ENCODE results near the gene ICAM1. TPM values are rescaled to one million over a fixed set of nuclear protein-coding genes. Genes with fewer than 3 reads are reported as not detected.

Gene ICAM1
- total RNA-seq, 1 experiment from 2014 or later: 136 TPM

DNA sequence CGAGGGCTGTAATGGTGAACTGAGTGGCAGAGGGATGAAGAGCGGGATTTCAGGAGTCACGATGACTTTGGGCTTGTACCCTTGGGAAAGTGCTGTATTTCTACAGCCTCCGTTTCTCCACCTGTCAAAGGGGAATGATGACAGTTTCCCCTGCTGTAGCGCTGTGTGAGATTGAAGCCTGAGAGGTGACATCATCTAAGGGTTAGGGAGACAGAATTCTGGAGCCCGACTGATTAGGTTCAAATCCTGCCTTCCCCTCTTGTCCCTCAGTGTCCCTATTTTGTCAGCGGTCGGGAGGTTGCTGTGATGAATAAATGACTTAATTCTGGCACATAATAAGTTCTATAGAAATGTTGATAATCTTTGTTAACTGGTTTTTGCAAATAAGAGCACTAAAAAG lies 18.2 kb upstream of the ICAM1 start:
- ATAC-seq: no peak
- ChIA-PET POLR2A (interaction anchor here (0.6 kb wide), 1 partner anchor 162 kb away, joined by 9 read pairs; no protein-coding TSS in a partner anchor), CTCF (interaction anchor here (0.6 kb wide), 1 partner anchor 69 kb away, joined by 12 read pairs; no protein-coding TSS in a partner anchor)
- H3K4me3 ChIP-seq (ENCODE audit: low read depth in 2 of 2, low read length in 2 of 2): peak overlapping the region; percentile 79 to 83
- no TSS peak for BruUV-seq (replicated peaks)
- TF ChIP-seq SIN3A (IDR thresholded peaks at IDR 0.05; ENCODE audit: borderline replicate concordance, insufficient read depth, low read depth, low read length): no peak
- TF ChIP-seq, protein P1, sequence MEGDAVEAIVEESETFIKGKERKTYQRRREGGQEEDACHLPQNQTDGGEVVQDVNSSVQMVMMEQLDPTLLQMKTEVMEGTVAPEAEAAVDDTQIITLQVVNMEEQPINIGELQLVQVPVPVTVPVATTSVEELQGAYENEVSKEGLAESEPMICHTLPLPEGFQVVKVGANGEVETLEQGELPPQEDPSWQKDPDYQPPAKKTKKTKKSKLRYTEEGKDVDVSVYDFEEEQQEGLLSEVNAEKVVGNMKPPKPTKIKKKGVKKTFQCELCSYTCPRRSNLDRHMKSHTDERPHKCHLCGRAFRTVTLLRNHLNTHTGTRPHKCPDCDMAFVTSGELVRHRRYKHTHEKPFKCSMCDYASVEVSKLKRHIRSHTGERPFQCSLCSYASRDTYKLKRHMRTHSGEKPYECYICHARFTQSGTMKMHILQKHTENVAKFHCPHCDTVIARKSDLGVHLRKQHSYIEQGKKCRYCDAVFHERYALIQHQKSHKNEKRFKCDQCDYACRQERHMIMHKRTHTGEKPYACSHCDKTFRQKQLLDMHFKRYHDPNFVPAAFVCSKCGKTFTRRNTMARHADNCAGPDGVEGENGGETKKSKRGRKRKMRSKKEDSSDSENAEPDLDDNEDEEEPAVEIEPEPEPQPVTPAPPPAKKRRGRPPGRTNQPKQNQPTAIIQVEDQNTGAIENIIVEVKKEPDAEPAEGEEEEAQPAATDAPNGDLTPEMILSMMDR (IDR thresholded peaks at IDR 0.05): no peak
- TF ChIP-seq, protein P2, sequence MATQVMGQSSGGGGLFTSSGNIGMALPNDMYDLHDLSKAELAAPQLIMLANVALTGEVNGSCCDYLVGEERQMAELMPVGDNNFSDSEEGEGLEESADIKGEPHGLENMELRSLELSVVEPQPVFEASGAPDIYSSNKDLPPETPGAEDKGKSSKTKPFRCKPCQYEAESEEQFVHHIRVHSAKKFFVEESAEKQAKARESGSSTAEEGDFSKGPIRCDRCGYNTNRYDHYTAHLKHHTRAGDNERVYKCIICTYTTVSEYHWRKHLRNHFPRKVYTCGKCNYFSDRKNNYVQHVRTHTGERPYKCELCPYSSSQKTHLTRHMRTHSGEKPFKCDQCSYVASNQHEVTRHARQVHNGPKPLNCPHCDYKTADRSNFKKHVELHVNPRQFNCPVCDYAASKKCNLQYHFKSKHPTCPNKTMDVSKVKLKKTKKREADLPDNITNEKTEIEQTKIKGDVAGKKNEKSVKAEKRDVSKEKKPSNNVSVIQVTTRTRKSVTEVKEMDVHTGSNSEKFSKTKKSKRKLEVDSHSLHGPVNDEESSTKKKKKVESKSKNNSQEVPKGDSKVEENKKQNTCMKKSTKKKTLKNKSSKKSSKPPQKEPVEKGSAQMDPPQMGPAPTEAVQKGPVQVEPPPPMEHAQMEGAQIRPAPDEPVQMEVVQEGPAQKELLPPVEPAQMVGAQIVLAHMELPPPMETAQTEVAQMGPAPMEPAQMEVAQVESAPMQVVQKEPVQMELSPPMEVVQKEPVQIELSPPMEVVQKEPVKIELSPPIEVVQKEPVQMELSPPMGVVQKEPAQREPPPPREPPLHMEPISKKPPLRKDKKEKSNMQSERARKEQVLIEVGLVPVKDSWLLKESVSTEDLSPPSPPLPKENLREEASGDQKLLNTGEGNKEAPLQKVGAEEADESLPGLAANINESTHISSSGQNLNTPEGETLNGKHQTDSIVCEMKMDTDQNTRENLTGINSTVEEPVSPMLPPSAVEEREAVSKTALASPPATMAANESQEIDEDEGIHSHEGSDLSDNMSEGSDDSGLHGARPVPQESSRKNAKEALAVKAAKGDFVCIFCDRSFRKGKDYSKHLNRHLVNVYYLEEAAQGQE (IDR thresholded peaks at IDR 0.05; ENCODE audit: insufficient read depth in 1 of 2, low read depth in 2 of 2, low read length in 1 of 2): no peak
- TF ChIP-seq POLR2AphosphoS5 (IDR thresholded peaks at IDR 0.05; ENCODE audit: low read depth, low read length): no peak
- TF ChIP-seq TCF7L2 (IDR thresholded peaks at IDR 0.05; ENCODE audit: low read depth, low read length): no peak
- H3K27ac ChIP-seq (ENCODE audit: low read length): peak overlapping the region; percentile 84
- H3K4me1 ChIP-seq (ENCODE audit: control insufficient read depth, insufficient read depth, low read length): no peaks in the 10 kb centered on the region
- H3K36me3 ChIP-seq (ENCODE audit: control insufficient read depth, insufficient read depth, low read length): peaks cover 5% of the 10 kb centered on the region; the same call in 1 of the 2 replicates
- no peaks in the 10 kb centered on the region for H3K27me3 ChIP-seq (ENCODE audit: control insufficient read depth, insufficient read depth, low read length)
- no peak for DNase-seq (ENCODE audit: low read depth, low spot score)
- intact Hi-C loops (cut with micrococcal nuclease; ENCODE audit: unreplicated experiment) (loop anchor here (5.0 kb wide), 1 partner anchor 130 kb away; no protein-coding TSS in a partner anchor), in situ Hi-C loops (cut with HindIII; ENCODE audit: low pct_unique_long_range_greater_than_20kb, low sequenced_read_pairs) (no loop called here)
- H3K9me3 ChIP-seq (ENCODE audit: control insufficient read depth, insufficient read depth, low read depth, low read length): no peaks in the 10 kb centered on the region

DNA sequence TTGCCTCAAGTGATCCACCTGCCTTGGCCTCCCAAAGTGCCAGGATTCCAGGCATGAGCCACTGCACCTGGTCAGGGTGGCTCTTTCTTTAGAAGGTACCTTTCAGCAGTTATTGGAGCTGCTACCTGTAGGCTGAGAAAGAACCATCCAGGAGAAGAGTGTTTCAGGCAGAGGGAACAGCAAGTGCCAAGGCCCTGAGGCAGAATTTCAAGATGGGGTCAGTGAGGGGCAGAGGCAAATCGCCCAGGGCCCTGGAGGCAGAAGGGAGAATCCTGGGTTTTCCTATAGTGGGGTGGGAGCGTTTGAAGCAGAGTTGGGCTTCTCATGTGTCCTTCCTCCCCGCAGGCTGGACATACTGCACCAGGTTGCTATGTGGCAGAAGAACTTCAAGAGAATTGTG lies 16.7 kb upstream of the ICAM1 start:
- POLR2A ChIA-PET: no interaction called here
- CTCF ChIA-PET: no interaction called here

More for the DNA sequence above, 16.7 kb upstream of the ICAM1 start:
- TF ChIP-seq POLR2AphosphoS5 (IDR thresholded peaks at IDR 0.05; ENCODE audit: low read depth, low read length): no peak
- no peak for TF ChIP-seq SIN3A (IDR thresholded peaks at IDR 0.05; ENCODE audit: borderline replicate concordance, insufficient read depth, low read depth, low read length)
- TF ChIP-seq, protein P1 (IDR thresholded peaks at IDR 0.05): no peak
- TF ChIP-seq TCF7L2 (IDR thresholded peaks at IDR 0.05; ENCODE audit: low read depth, low read length): no peak
- TF ChIP-seq, protein P2 (IDR thresholded peaks at IDR 0.05; ENCODE audit: insufficient read depth in 1 of 2, low read depth in 2 of 2, low read length in 1 of 2): no peak
- in situ Hi-C loops (cut with HindIII; ENCODE audit: low pct_unique_long_range_greater_than_20kb, low sequenced_read_pairs) (no loop called here), intact Hi-C loops (cut with micrococcal nuclease; ENCODE audit: unreplicated experiment) (loop anchor here (5.0 kb wide), 1 partner anchor 132 kb away; no protein-coding TSS in a partner anchor)
- H3K27me3 ChIP-seq (ENCODE audit: control insufficient read depth, insufficient read depth, low read length): no peaks in the 10 kb centered on the region
- H3K36me3 ChIP-seq (ENCODE audit: control insufficient read depth, insufficient read depth, low read length): peaks cover 5% of the 10 kb centered on the region; the same call in 1 of the 2 replicates
- no peaks in the 10 kb centered on the region for H3K4me1 ChIP-seq (ENCODE audit: control insufficient read depth, insufficient read depth, low read length)
- no TSS peak for BruUV-seq (replicated peaks)
- ATAC-seq: no peak
- DNase-seq (ENCODE audit: low read depth, low spot score): no peak
- H3K27ac ChIP-seq (ENCODE audit: low read length): no peak overlapping the region
- H3K4me3 ChIP-seq (ENCODE audit: low read depth in 2 of 2, low read length in 2 of 2): no peak overlapping the region
- no peaks in the 10 kb centered on the region for H3K9me3 ChIP-seq (ENCODE audit: control insufficient read depth, insufficient read depth, low read depth, low read length)

All from Panc1 (cell line).